ENCODE measurements around the gene GNB1. TPM values are rescaled to one million over a fixed set of nuclear protein-coding genes. Genes with fewer than 3 reads are reported as not detected.

The GNB1 gene
- total and polyA plus RNA-seq, 10 of the 15 experiments (the other 5 are each of a cell fraction or from before 2014, with no cell fraction given), result 23.0 to 392 (median 93.9) TPM

DNA sequence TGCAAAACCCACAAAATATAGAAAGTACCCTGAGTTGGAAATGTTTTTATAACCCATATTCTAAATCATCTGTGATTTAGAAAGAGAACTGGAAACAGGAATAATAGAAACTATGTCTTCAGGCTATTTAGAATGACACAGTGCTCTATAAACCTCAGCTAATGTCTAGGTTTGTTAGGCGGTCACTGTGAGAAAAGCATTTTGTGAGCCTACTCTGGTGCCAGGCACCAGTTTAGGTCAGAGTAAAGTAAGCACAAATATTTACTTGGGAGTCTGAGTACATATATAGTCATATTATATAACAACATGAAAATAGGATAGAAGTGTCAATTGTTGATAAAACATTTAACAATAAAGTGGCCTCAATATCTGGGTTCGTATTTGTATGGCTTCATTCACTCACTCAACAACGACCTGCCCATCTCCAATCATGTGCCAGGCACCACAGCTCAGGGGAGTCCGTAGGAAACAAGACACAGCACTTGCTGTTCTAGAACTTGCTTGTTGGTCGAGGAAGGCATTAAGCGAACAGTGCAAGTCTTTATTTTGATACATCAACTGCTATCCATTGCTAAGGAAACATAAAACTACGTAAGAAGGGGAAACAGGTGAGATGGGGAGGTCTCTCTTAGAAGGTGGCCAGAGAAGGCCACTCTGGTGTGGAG lies 37.2 kb downstream of the GNB1 start:
- in situ Hi-C loops (cut with MboI), result no loop called here
- peaks cover 24% of the 10 kb centered on the region for H3K4me1 ChIP-seq (ENCODE audit: control insufficient read depth, insufficient read depth, low read length)
- no peak overlapping the region for H3K4me2 ChIP-seq (ENCODE audit: control insufficient read depth, insufficient read depth)
- H3K27ac ChIP-seq (ENCODE audit: control insufficient read depth, insufficient read depth), result no peak overlapping the region
- no TSS peak for BruUV-seq (replicated peaks)
- ATAC-seq (no peak), FAIRE-seq (no peak), DNase-seq (ENCODE audit: low read depth, low spot score) (no peak)
- ChIA-PET SMC1A (ENCODE audit: uncharacterized antibody, unreplicated experiment) (interaction anchor here (1.1 to 1.8 kb wide), 3 partner anchors 11 to 52 kb away, joined by 3 to 4 read pairs (median 3); no protein-coding TSS in a partner anchor), CTCF (interaction anchor here (0.7 to 1.4 kb wide), 2 partner anchors 26 to 52 kb away, joined by 3 to 4 read pairs; no protein-coding TSS in a partner anchor), RAD21 (ENCODE audit: unreplicated experiment) (no interaction called here), POLR2A (interaction anchor here (0.6 to 1.3 kb wide), 2 partner anchors 18 to 48 kb away, joined by 3 to 7 read pairs; no protein-coding TSS in a partner anchor)
- peaks cover 10 to 22% of the 10 kb centered on the region in 2 experiments; a peak in 3 of 4 replicates for H3K36me3 ChIP-seq (ENCODE audit: control insufficient read depth in 2 of 2, insufficient read depth in 2 of 2, low read length in 1 of 2)
- no peaks in the 10 kb centered on the region for H3K9me3 ChIP-seq (replicated peaks; ENCODE audit: control insufficient read depth, insufficient read depth, low read length)
- WGBS (ENCODE audit: insufficient coverage, insufficient replicate concordance, low lambda C conversion rate, missing lambda C conversion rate), result 89% methylated on average over 7 of the region's 7 CpGs
- peaks cover 82% of the 10 kb centered on the region for H3K79me2 ChIP-seq (ENCODE audit: control insufficient read depth, insufficient read depth, low read length)
- H3K27me3 ChIP-seq (replicated peaks in 1 of 2; ENCODE audit: control insufficient read depth in 2 of 2, insufficient read depth in 2 of 2, low read length in 1 of 2), result no peaks in the 10 kb centered on the region
- no peak overlapping the region for H3K9ac ChIP-seq (ENCODE audit: control insufficient read depth, insufficient read depth, low read length)
- no peak for TF ChIP-seq STAT3 (IDR thresholded peaks at IDR 0.05; ENCODE audit: low read depth, low read length)
- TF ChIP-seq POLR2AphosphoS2 (IDR thresholded peaks at IDR 0.05; ENCODE audit: low read depth, low read length), result no peak
- no peak for TF ChIP-seq NFYB (IDR thresholded peaks at IDR 0.05; ENCODE audit: insufficient read depth, low read depth, low read length)
- TF ChIP-seq ESRRA (IDR thresholded peaks at IDR 0.05; ENCODE audit: low read length), result no peak
- TF ChIP-seq HDAC2 (IDR thresholded peaks at IDR 0.05), result no peak
- no peak for TF ChIP-seq WRNIP1 (IDR thresholded peaks at IDR 0.05; ENCODE audit: borderline replicate concordance, low read depth, low read length)
- no peak for TF ChIP-seq CREM (IDR thresholded peaks at IDR 0.05; ENCODE audit: low read depth)
- TF ChIP-seq RB1 (IDR thresholded peaks at IDR 0.05; ENCODE audit: borderline replicate concordance), result no peak
- TF ChIP-seq HDAC6 (IDR thresholded peaks at IDR 0.05; ENCODE audit: unreplicated experiment), result no peak
- TF ChIP-seq, protein P1, sequence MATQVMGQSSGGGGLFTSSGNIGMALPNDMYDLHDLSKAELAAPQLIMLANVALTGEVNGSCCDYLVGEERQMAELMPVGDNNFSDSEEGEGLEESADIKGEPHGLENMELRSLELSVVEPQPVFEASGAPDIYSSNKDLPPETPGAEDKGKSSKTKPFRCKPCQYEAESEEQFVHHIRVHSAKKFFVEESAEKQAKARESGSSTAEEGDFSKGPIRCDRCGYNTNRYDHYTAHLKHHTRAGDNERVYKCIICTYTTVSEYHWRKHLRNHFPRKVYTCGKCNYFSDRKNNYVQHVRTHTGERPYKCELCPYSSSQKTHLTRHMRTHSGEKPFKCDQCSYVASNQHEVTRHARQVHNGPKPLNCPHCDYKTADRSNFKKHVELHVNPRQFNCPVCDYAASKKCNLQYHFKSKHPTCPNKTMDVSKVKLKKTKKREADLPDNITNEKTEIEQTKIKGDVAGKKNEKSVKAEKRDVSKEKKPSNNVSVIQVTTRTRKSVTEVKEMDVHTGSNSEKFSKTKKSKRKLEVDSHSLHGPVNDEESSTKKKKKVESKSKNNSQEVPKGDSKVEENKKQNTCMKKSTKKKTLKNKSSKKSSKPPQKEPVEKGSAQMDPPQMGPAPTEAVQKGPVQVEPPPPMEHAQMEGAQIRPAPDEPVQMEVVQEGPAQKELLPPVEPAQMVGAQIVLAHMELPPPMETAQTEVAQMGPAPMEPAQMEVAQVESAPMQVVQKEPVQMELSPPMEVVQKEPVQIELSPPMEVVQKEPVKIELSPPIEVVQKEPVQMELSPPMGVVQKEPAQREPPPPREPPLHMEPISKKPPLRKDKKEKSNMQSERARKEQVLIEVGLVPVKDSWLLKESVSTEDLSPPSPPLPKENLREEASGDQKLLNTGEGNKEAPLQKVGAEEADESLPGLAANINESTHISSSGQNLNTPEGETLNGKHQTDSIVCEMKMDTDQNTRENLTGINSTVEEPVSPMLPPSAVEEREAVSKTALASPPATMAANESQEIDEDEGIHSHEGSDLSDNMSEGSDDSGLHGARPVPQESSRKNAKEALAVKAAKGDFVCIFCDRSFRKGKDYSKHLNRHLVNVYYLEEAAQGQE (IDR thresholded peaks at IDR 0.05; ENCODE audit: low read depth, low read length), result no peak
- intact Hi-C loops (cut with micrococcal nuclease; ENCODE audit: unreplicated experiment), result no loop called here
- H4K20me1 ChIP-seq (ENCODE audit: control insufficient read depth, insufficient read depth), result peaks cover 16% of the 10 kb centered on the region
- H3K4me3 ChIP-seq, result no peak overlapping the region
- no peak overlapping the region for H2AFZ ChIP-seq (ENCODE audit: control insufficient read depth, low read depth, low read length)

Measured in GM12878 (cell line).